Endothelial cell of umbilical vein (primary cell): ENCODE data around the gene EXOSC5. TPM values are rescaled to one million over a fixed set of nuclear protein-coding genes. Genes with fewer than 3 reads are reported as not detected.

Source experiments
- BruUV-seq: library from RNA; stranded (reverse); fragments of 400-500 nt; replicated peaks from 2 replicates; lab custom pipeline; 2021; lab: Mats Ljungman, UMichigan
- CTCF ChIA-PET: fragments of 300-600, 350-600 bp; sonication (Branson Sonifier 250); formaldehyde crosslinking; loops from one replicate; lab custom pipeline; 2021; ENCODE audit warnings: antibody characterized with exemption, inconsistent platforms; lab: Charles Lee
- POLR2A ChIA-PET: fragments of 300-600, 350-600 bp; sonication (Branson Sonifier 250); formaldehyde crosslinking; loops from one replicate; lab custom pipeline; 2021; ENCODE audit warnings: antibody characterized with exemption, inconsistent platforms; lab: Charles Lee
- DNase-seq: peaks from one replicate; pipeline ENCODE4 v3.0.0-alpha.2; 2011; ENCODE audit warnings: low read depth, low spot score
- FAIRE-seq: peaks from 2 replicates; lab custom pipeline; 2011; peaks lifted over from hg19 to GRCh38; lab: Jason Lieb, UNC
- H2AFZ ChIP-seq: 2 replicates; pipeline ENCODE4 v1.6.0; 2012; ENCODE audit warnings: low read depth, low read length, control low read depth, inconsistent platforms
- H3K27ac ChIP-seq: 2 replicates; pipeline ENCODE4 v1.5.1; 2011; ENCODE audit warnings: low read depth, mild to moderate bottlenecking, control low read depth, low read length, moderate library complexity; ENCODE audit not compliant: insufficient read depth
- H3K27me3 ChIP-seq, 2 experiments: 2 replicates each; pipeline versions ENCODE4 v1.6.0 to v1.6.1; 2011; ENCODE audit warnings: low read length in 2 of 2, mixed read lengths in 1 of 2; ENCODE audit not compliant: control insufficient read depth in 2 of 2, insufficient read depth in 2 of 2
- H3K36me3 ChIP-seq, 2 experiments: 2 replicates in 1 of 2; 3 replicates in 1 of 2; pipeline ENCODE4 v1.5.1; 2011; ENCODE audit warnings: low read length in 2 of 2, mild to moderate bottlenecking in 1 of 2, moderate library complexity in 1 of 2; ENCODE audit not compliant: control insufficient read depth in 2 of 2, insufficient read depth in 2 of 2; ENCODE audit errors: extremely low read depth in 1 of 2
- H3K4me1 ChIP-seq: 3 replicates; pipeline ENCODE4 v1.5.1; 2011; ENCODE audit warnings: mild to moderate bottlenecking, low read length; ENCODE audit not compliant: control insufficient read depth, insufficient read depth; ENCODE audit errors: extremely low read depth
- H3K4me2 ChIP-seq: 2 replicates; pipeline ENCODE4 v1.6.1; 2011; ENCODE audit warnings: low read length, control low read depth, mixed read lengths; ENCODE audit not compliant: insufficient read depth
- H3K4me3 ChIP-seq, 3 experiments: fragments of 200-600 bp in 1 of 3; sonication (generic), shearing (Covaris generic) in 1 of 3; replicated peaks in 1 of 3; 2 replicates each; pipeline ENCODE4 v1.5.1; 2011 to 2016; ENCODE audit warnings: control low read depth in 3 of 3, low read length in 3 of 3, mild to moderate bottlenecking in 2 of 3, inconsistent platforms in 1 of 3, low read depth in 1 of 3, moderate library complexity in 1 of 3; ENCODE audit not compliant: insufficient read depth in 1 of 3
- H3K79me2 ChIP-seq: 2 replicates; pipeline ENCODE4 v1.6.0; 2012; ENCODE audit warnings: low read length, inconsistent platforms; ENCODE audit not compliant: control insufficient read depth, insufficient read depth
- H3K9ac ChIP-seq: replicated peaks from 2 replicates; pipeline ENCODE3; 2011; ENCODE audit warnings: low read length, control low read depth; ENCODE audit not compliant: insufficient read depth; ENCODE audit errors: extremely low read depth
- H3K9me1 ChIP-seq: replicated peaks from 3 replicates; pipeline ENCODE4 v1.6.0; 2011; ENCODE audit warnings: mild to moderate bottlenecking, low read length; ENCODE audit not compliant: control insufficient read depth, insufficient read depth; ENCODE audit errors: extremely low read depth
- H3K9me3 ChIP-seq: replicated peaks from 2 replicates; pipeline ENCODE4 v1.5.1; 2012; ENCODE audit warnings: low read length, inconsistent platforms; ENCODE audit not compliant: control insufficient read depth, insufficient read depth
- H4K20me1 ChIP-seq: replicated peaks from 2 replicates; pipeline ENCODE3; 2011; ENCODE audit warnings: mild to moderate bottlenecking, low read length; ENCODE audit not compliant: control insufficient read depth, insufficient read depth; ENCODE audit errors: extremely low read depth
- CTCF ChIP-seq, 2 donors: IDR thresholded peaks; 1 replicate in 1 of 2; 2 replicates in 1 of 2; pipeline ENCODE4 v1.5.1; 2011; ENCODE audit warnings: low read length in 2 of 2, mild to moderate bottlenecking in 2 of 2, moderate library complexity in 2 of 2, control low read depth in 1 of 2, inconsistent platforms in 1 of 2, low read depth in 1 of 2; ENCODE audit not compliant: insufficient read depth in 1 of 2; ENCODE audit errors: extremely low read depth in 1 of 2
- EZH2 ChIP-seq: IDR thresholded peaks from 2 replicates; pipeline ENCODE4 v1.6.1; 2012; ENCODE audit warnings: borderline replicate concordance, low read depth, mild to moderate bottlenecking, moderate library complexity, low read length, inconsistent platforms; ENCODE audit not compliant: severe bottlenecking
- FOS ChIP-seq: IDR thresholded peaks from 2 replicates; pipeline ENCODE4 v1.6.1; 2011; ENCODE audit warnings: mild to moderate bottlenecking, low read length, moderate library complexity, borderline replicate concordance; ENCODE audit not compliant: insufficient read depth
- JUN ChIP-seq: IDR thresholded peaks from 2 replicates; pipeline ENCODE4 v1.6.1; 2011; ENCODE audit warnings: borderline replicate concordance, low read depth; ENCODE audit not compliant: insufficient read length, insufficient read depth
- MAX ChIP-seq: IDR thresholded peaks from 2 replicates; pipeline ENCODE4 v1.6.1; 2011; ENCODE audit not compliant: insufficient read depth, insufficient read length
- MYC ChIP-seq: IDR thresholded peaks from one replicate; pipeline ENCODE4 v1.6.1; 2011; ENCODE audit warnings: mild to moderate bottlenecking, low read depth, low read length
- POLR2A ChIP-seq: IDR thresholded peaks from 2 replicates; pipeline ENCODE4 v1.6.1; 2012; ENCODE audit warnings: low read depth, mild to moderate bottlenecking, control low read depth, low read length
- POLR2AphosphoS5 ChIP-seq: IDR thresholded peaks from 2 replicates; pipeline ENCODE4 v1.6.1; 2012; ENCODE audit warnings: low read depth, mild to moderate bottlenecking, control low read depth, low read length, moderate library complexity; ENCODE audit not compliant: insufficient read depth
- dilution Hi-C: fragments of 300-500 bp; cut with MboI; formaldehyde crosslinking; loops from one replicate; pipeline ENCODE4 v1.15.0; 2019; ENCODE audit warnings: low sequenced_read_pairs; ENCODE audit not compliant: extremely low pct_ligation_motif_present
- intact Hi-C: fragments of 100-400 bp; cut with micrococcal nuclease; formaldehyde crosslinking; loops from one replicate; pipeline ENCODE4 v1.10.0; 2022
- polyA plus RNA-seq, 4 experiments: library from polyadenylated mRNA; depleted of rRNA in 3 of 4; stranded (reverse) in 3 of 4; unstranded in 1 of 4; fragments of >200 nt; gene quantifications; 2 replicates each; pipeline versions ENCODE4 v1.2.1 to v1.2.3, GENCODE V29; 2011 to 2012; ENCODE audit warnings: missing spikeins in 1 of 4
- total RNA-seq: library from RNA; stranded (reverse); gene quantifications from 2 replicates; pipeline ENCODE4 v1.2.3, GENCODE V29; 2021

EXOSC5 gene
- total and polyA plus RNA-seq, 2 donors (not counting 3 experiments of a cell fraction or from before 2014, with no cell fraction given): 14.0 to 20.9 TPM

- intact Hi-C loops: no loop called here
- FAIRE-seq: no peak
Observed at GRCh38 chr19:41408256-41408655, 11.1 kb upstream of the EXOSC5 start.

GRCh38 chr19:41407271-41407670 lies 10.1 kb upstream of the EXOSC5 start:
- intact Hi-C loops (no loop called here), dilution Hi-C loops (no loop called here)
- DNase-seq (peak; percentile 34), FAIRE-seq (peak; percentile 75)
- H3K4me3 ChIP-seq: no peak overlapping the region
- H3K27ac ChIP-seq: peak overlapping the region; percentile 34
- no peaks in the 10 kb centered on the region for H3K9me1 ChIP-seq
- no peak overlapping the region for H3K4me2 ChIP-seq
- H3K9ac ChIP-seq: no peak overlapping the region
- no peaks in the 10 kb centered on the region for H4K20me1 ChIP-seq
- POLR2A ChIA-PET: no interaction called here
- no peaks in the 10 kb centered on the region for H3K27me3 ChIP-seq
- peaks cover 24% of the 10 kb centered on the region for H3K4me1 ChIP-seq
- peaks cover 0 to 2% of the 10 kb centered on the region in 2 experiments for H3K36me3 ChIP-seq
- no peaks in the 10 kb centered on the region for H3K9me3 ChIP-seq
- BruUV-seq: no TSS peak
- no peak overlapping the region for H2AFZ ChIP-seq
- no peaks in the 10 kb centered on the region for H3K79me2 ChIP-seq
- CTCF ChIA-PET: interaction anchor here (1.2 to 4.0 kb wide), 6 partner anchors 10 to 163 kb away, joined by 3 to 20 read pairs (median 10); partner anchors contain the start of genes B3GNT8 and DMAC2
- no peak for TF ChIP-seq EZH2
- TF ChIP-seq JUN: no peak
- TF ChIP-seq FOS: no peak
- TF ChIP-seq MAX: no peak
- no peak for TF ChIP-seq CTCF (IDR thresholded peaks at IDR 0.05; ENCODE audit: extremely low read depth in 1 of 2, insufficient read depth in 1 of 2, low read depth in 1 of 2, low read length in 2 of 2)
- no peak for TF ChIP-seq POLR2AphosphoS5

More at GRCh38 chr19:41408256-41408655, 11.1 kb upstream of the EXOSC5 start:
- Histone ChIP-seq H2AFZ (no peak overlapping the region), H3K27ac (no peak overlapping the region), H3K27me3 (no peaks in the 10 kb centered on the region), H3K9me1 (no peaks in the 10 kb centered on the region), H3K9ac (no peak overlapping the region), H4K20me1 (no peaks in the 10 kb centered on the region), H3K79me2 (no peaks in the 10 kb centered on the region), H3K4me3 (no peak overlapping the region), H3K9me3 (no peaks in the 10 kb centered on the region), H3K36me3 (peaks cover 0 to 4% of the 10 kb centered on the region in 2 experiments), H3K4me1 (peaks cover 16% of the 10 kb centered on the region), H3K4me2 (no peak overlapping the region)
- ChIA-PET CTCF (interaction anchor here (0.8 to 4.0 kb wide), 7 partner anchors 9 to 40 kb away, joined by 3 to 20 read pairs (median 4); partner anchors contain the start of gene DMAC2), POLR2A (interaction anchor here (0.7 kb wide), 1 partner anchor 37 kb away, joined by 3 read pairs; no protein-coding TSS in a partner anchor)
- dilution Hi-C loops: no loop called here
- DNase-seq: no peak
- no peak for TF ChIP-seq MYC
- TF ChIP-seq FOS: no peak
- TF ChIP-seq POLR2A: no peak
- BruUV-seq: no TSS peak
